HepG2 (cell line): Measurements from ENCODE around the gene ITPRIPL1. TPM values are rescaled to one million over a fixed set of nuclear protein-coding genes. Genes with fewer than 3 reads are reported as not detected.

Source experiments
- ATAC-seq: fragments of 200-7000 bp; cut with Tn5 transposase; 3 replicates; pipeline ENCODE4 v1.9.1; 2020; ENCODE audit warnings: mild to moderate bottlenecking, moderate library complexity
- BruUV-seq: library from RNA; stranded (reverse); fragments of 400-500 nt; replicated peaks from 2 replicates; lab custom pipeline; 2021; lab: Mats Ljungman, UMichigan
- CTCF ChIA-PET: fragments of 300-600 bp; formaldehyde crosslinking; extraction: SDS; loops from one replicate; lab custom pipeline; 2021; ENCODE audit warnings: low total read pairs, inconsistent platforms, low intra/inter-chr PET ratio; lab: Yijun Ruan, JAX
- POLR2A ChIA-PET: fragments of 350-600 bp; sonication (Branson Sonifier 250); formaldehyde crosslinking; loops from one replicate; lab custom pipeline; 2020; ENCODE audit warnings: antibody characterized with exemption, inconsistent platforms; lab: Yijun Ruan, JAX
- DNase-seq: peaks from one replicate; pipeline ENCODE4 v3.0.0-alpha.2; 2015; ENCODE audit warnings: low spot score
- FAIRE-seq: peaks from 3 replicates; lab custom pipeline; 2011; peaks lifted over from hg19 to GRCh38; lab: Jason Lieb, UNC
- H2AFZ ChIP-seq: one replicate; pipeline ENCODE4 v1.6.1; 2011; ENCODE audit warnings: low read length, inconsistent platforms
- H3K27ac ChIP-seq: fragments of 300-600 bp; 3 replicates; pipeline ENCODE4 v1.8.0; 2011; ENCODE audit warnings: mixed run types, mild to moderate bottlenecking, mixed read lengths, low read length, inconsistent platforms; ENCODE audit not compliant: insufficient read depth; ENCODE audit errors: extremely low read length
- H3K27me3 ChIP-seq, 2 experiments: fragments of 200-600 bp in 1 of 2; 2 replicates in 1 of 2; 3 replicates in 1 of 2; pipeline versions ENCODE4 v1.6.0 to v1.8.0; 2011; ENCODE audit warnings: low read length in 2 of 2, mild to moderate bottlenecking in 2 of 2, moderate library complexity in 2 of 2, inconsistent platforms in 1 of 2; ENCODE audit not compliant: insufficient read depth in 2 of 2, control insufficient read depth in 1 of 2
- H3K36me3 ChIP-seq, 2 experiments: fragments of 200-600 bp in 1 of 2; replicated peaks in 1 of 2; 2 replicates in 1 of 2; 3 replicates in 1 of 2; pipeline versions ENCODE4 v1.5.1 to v1.8.0; 2011; ENCODE audit warnings: low read length in 2 of 2, inconsistent platforms in 1 of 2; ENCODE audit not compliant: insufficient read depth in 2 of 2, control insufficient read depth in 1 of 2
- H3K4me1 ChIP-seq: 2 replicates; pipeline ENCODE4 v1.5.1; 2012; ENCODE audit warnings: low read length, inconsistent platforms; ENCODE audit not compliant: insufficient read depth
- H3K4me2 ChIP-seq: 2 replicates; pipeline ENCODE4 v1.6.0; 2011; ENCODE audit warnings: low read depth, low read length, inconsistent platforms
- H3K4me3 ChIP-seq, 3 experiments: fragments of 200-600 bp in 1 of 3; sonication (generic), shearing (Covaris generic) in 1 of 3; replicated peaks in 1 of 3; 2 replicates each; pipeline ENCODE4 v1.5.1; 2011 to 2016; ENCODE audit warnings: low read length in 3 of 3, inconsistent platforms in 2 of 3, low read depth in 2 of 3, mild to moderate bottlenecking in 2 of 3, control low read depth in 1 of 3, mixed read lengths in 1 of 3; ENCODE audit not compliant: insufficient read depth in 1 of 3
- H3K79me2 ChIP-seq: one replicate; pipeline ENCODE4 v1.6.1; 2011; ENCODE audit warnings: low read length, inconsistent platforms; ENCODE audit not compliant: insufficient read depth
- H3K9ac ChIP-seq: 2 replicates; pipeline ENCODE4 v1.6.0; 2011; ENCODE audit warnings: mild to moderate bottlenecking, low read depth, low read length, inconsistent platforms; ENCODE audit not compliant: insufficient read depth
- H3K9me3 ChIP-seq: 2 replicates; pipeline ENCODE4 v1.5.1; 2012; ENCODE audit warnings: mild to moderate bottlenecking, low read length
- H4K20me1 ChIP-seq: 2 replicates; pipeline ENCODE4 v1.6.0; 2011; ENCODE audit warnings: inconsistent platforms, mild to moderate bottlenecking, low read length, moderate library complexity; ENCODE audit not compliant: insufficient read depth
- CBFB ChIP-seq: sonication (generic); formaldehyde crosslinking; IDR thresholded peaks from 2 replicates; pipeline ENCODE4 v1.4.0; 2020; ENCODE audit warnings: missing genetic modification reagents
- CBX5 ChIP-seq: sonication (generic); formaldehyde crosslinking; IDR thresholded peaks from 2 replicates; pipeline ENCODE4 v1.4.0; 2020; ENCODE audit warnings: missing genetic modification reagents, borderline replicate concordance
- GFI1 ChIP-seq: sonication (generic); formaldehyde crosslinking; IDR thresholded peaks from 2 replicates; pipeline ENCODE4 v1.5.0; 2020; ENCODE audit warnings: missing genetic modification reagents, mild to moderate bottlenecking, borderline replicate concordance
- MBD4 ChIP-seq: IDR thresholded peaks from 2 replicates; pipeline ENCODE4 v1.6.1; 2012; ENCODE audit warnings: low read length, inconsistent platforms, borderline replicate concordance
- NCOA1 ChIP-seq: sonication (generic); formaldehyde crosslinking; IDR thresholded peaks from 2 replicates; pipeline ENCODE4 v1.9.0; 2021; ENCODE audit warnings: missing genetic modification reagents
- NFIB ChIP-seq: sonication (generic); formaldehyde crosslinking; IDR thresholded peaks from 2 replicates; pipeline ENCODE4 v1.9.0; 2021; ENCODE audit warnings: missing genetic modification reagents, mild to moderate bottlenecking, borderline replicate concordance
- POLR2A ChIP-seq, 2 experiments: IDR thresholded peaks; 2 replicates each; pipeline ENCODE4 v1.6.1; 2011; ENCODE audit warnings: low read depth in 2 of 2, low read length in 2 of 2, mild to moderate bottlenecking in 1 of 2, moderate library complexity in 1 of 2; ENCODE audit not compliant: insufficient read depth in 1 of 2
- PRMT3 ChIP-seq: sonication (generic); formaldehyde crosslinking; IDR thresholded peaks from 2 replicates; pipeline ENCODE4 v1.8.1; 2022; ENCODE audit warnings: low read depth, mild to moderate bottlenecking, moderate library complexity, missing genetic modification reagents, borderline replicate concordance
- SMARCE1 ChIP-seq: fragments of 450-650 bp; IDR thresholded peaks from 2 replicates; pipeline ENCODE4 v1.6.1; 2017; ENCODE audit warnings: borderline replicate concordance
- SNAI1 ChIP-seq: sonication (generic); formaldehyde crosslinking; IDR thresholded peaks from 2 replicates; pipeline ENCODE4 v1.5.0; 2020; ENCODE audit warnings: mild to moderate bottlenecking, missing genetic modification reagents, borderline replicate concordance
- TAF1 ChIP-seq: sonication (generic); formaldehyde crosslinking; IDR thresholded peaks from 2 replicates; pipeline ENCODE4 v1.4.0; 2020; ENCODE audit warnings: missing genetic modification reagents
- USF2 ChIP-seq, 2 experiments: sonication (generic) in 1 of 2; formaldehyde crosslinking in 1 of 2; IDR thresholded peaks; 2 replicates each; pipeline versions ENCODE4 v1.5.1 to v1.6.1; 2011 to 2020; ENCODE audit warnings: borderline replicate concordance in 1 of 2, low read depth in 1 of 2, low read length in 1 of 2, mild to moderate bottlenecking in 1 of 2, missing genetic modification reagents in 1 of 2, moderate library complexity in 1 of 2
- ZC3H4 ChIP-seq: sonication (generic); formaldehyde crosslinking; IDR thresholded peaks from 2 replicates; pipeline ENCODE4 v1.4.0; 2020; ENCODE audit warnings: missing genetic modification reagents, borderline replicate concordance
- ZNF225 ChIP-seq: sonication (generic); formaldehyde crosslinking; IDR thresholded peaks from 2 replicates; pipeline ENCODE4 v1.4.0; 2020; ENCODE audit warnings: mild to moderate bottlenecking, missing genetic modification reagents
- ZNF282 ChIP-seq: fragments of 450-650 bp; IDR thresholded peaks from 2 replicates; pipeline ENCODE4 v1.6.1; 2018; ENCODE audit not compliant: partially characterized antibody
- ZNF30 ChIP-seq: sonication (generic); formaldehyde crosslinking; IDR thresholded peaks from 2 replicates; pipeline ENCODE4 v1.5.0; 2020; ENCODE audit warnings: mild to moderate bottlenecking, missing genetic modification reagents
- ZNF337 ChIP-seq: sonication (generic); formaldehyde crosslinking; IDR thresholded peaks from 2 replicates; pipeline ENCODE4 v1.5.1; 2020; ENCODE audit warnings: missing genetic modification reagents, low read depth, mild to moderate bottlenecking, borderline replicate concordance
- ZNF34 ChIP-seq: sonication (generic); formaldehyde crosslinking; IDR thresholded peaks from 2 replicates; pipeline ENCODE4 v1.4.0; 2020; ENCODE audit warnings: mild to moderate bottlenecking, missing genetic modification reagents, borderline replicate concordance
- ZNF564 ChIP-seq: sonication (generic); formaldehyde crosslinking; IDR thresholded peaks from 2 replicates; pipeline ENCODE4 v1.8.1; 2023; ENCODE audit warnings: mild to moderate bottlenecking, missing genetic modification reagents
- ZNF567 ChIP-seq: sonication (generic); formaldehyde crosslinking; IDR thresholded peaks from 2 replicates; pipeline ENCODE4 v1.8.1; 2023; ENCODE audit warnings: mild to moderate bottlenecking, missing genetic modification reagents, borderline replicate concordance
- ZNF598 ChIP-seq: sonication (generic); formaldehyde crosslinking; IDR thresholded peaks from 2 replicates; pipeline ENCODE4 v1.5.1; 2020; ENCODE audit warnings: mild to moderate bottlenecking, missing genetic modification reagents, borderline replicate concordance
- ZNF605 ChIP-seq: sonication (generic); formaldehyde crosslinking; IDR thresholded peaks from 2 replicates; pipeline ENCODE4 v1.8.0; 2022; ENCODE audit warnings: mild to moderate bottlenecking, missing genetic modification reagents
- ZNF607 ChIP-seq: sonication (generic); formaldehyde crosslinking; IDR thresholded peaks from 2 replicates; pipeline ENCODE4 v1.5.1; 2020; ENCODE audit warnings: missing genetic modification reagents, mild to moderate bottlenecking, borderline replicate concordance
- WGBS: methylation state at CpG from one replicate; pipeline ENCODE4 v1.1.6; 2017; ENCODE audit warnings: low lambda C conversion rate; 5-methylcytosine and 5-hydroxymethylcytosine counted together
- in situ Hi-C: cut with HindIII; loops from 2 replicates; pipeline ENCODE4 v1.10.0; 2017; ENCODE audit warnings: low pct_unique_long_range_greater_than_20kb; ENCODE audit not compliant: extremely low pct_ligation_motif_present
- intact Hi-C: fragments of 100-400 bp; cut with micrococcal nuclease; formaldehyde crosslinking; loops from one replicate; pipeline ENCODE4 v1.10.0; 2022; ENCODE audit not compliant: unreplicated experiment
- polyA plus RNA-seq, 8 experiments: library from polyadenylated mRNA; depleted of rRNA in 3 of 8; stranded (reverse) in 7 of 8; unstranded in 1 of 8; fragments of >200 nt; fragmentation: Illumina TruSeq in 4 of 8; extraction: Trizol in 4 of 8; gene quantifications; 2 replicates each; pipeline versions ENCODE4 v1.2.1 to v1.2.3, GENCODE V29; 2011 to 2016; ENCODE audit warnings: low read depth in 4 of 8, missing spikeins in 1 of 8, mixed read lengths in 1 of 8; ENCODE audit not compliant: insufficient read depth in 1 of 8
- total RNA-seq, 5 experiments: library from RNA; depleted of rRNA; stranded (reverse); fragments of >200 nt; fragmentation: Illumina TruSeq; extraction: Trizol; gene quantifications; 2 replicates each; pipeline ENCODE4 v1.2.3, GENCODE V29; 2016; ENCODE audit warnings: low read depth in 1 of 5

The ITPRIPL1 gene
- total and polyA plus RNA-seq, 2 of the 13 experiments (the other 11 are each of a cell fraction or from before 2014, with no cell fraction given), result 4.3 to 11.7 TPM

- peak overlapping the region; percentile 85 for H3K9ac ChIP-seq
- WGBS, result 2% methylated on average over 9 of the region's 9 CpGs
- peaks cover 43% of the 10 kb centered on the region for H3K79me2 ChIP-seq
- POLR2A ChIA-PET, result interaction anchor here (0.9 to 4.0 kb wide), 16 partner anchors 10 to 103 kb away, joined by 3 to 45 read pairs (median 5); partner anchors contain the start of genes CIAO1, ITPRIPL1, NCAPH and STARD7
- FAIRE-seq, result no peak
- no peaks in the 10 kb centered on the region for H4K20me1 ChIP-seq
- DNase-seq, result no peak
- ATAC-seq, result 0 out of 3 replicates have a peak, but pooled peaks have one; percentile 3
- in situ Hi-C loops, result no loop called here
- peak overlapping the region; percentile 75 for H3K27ac ChIP-seq
- H2AFZ ChIP-seq, result peak overlapping the region; percentile 8
- H3K27me3 ChIP-seq, result no peaks in the 10 kb centered on the region; a peak in 1 of 5 replicates
- H3K4me2 ChIP-seq, result peak overlapping the region; percentile 89
- TSS peak; percentile 93 for BruUV-seq
- intact Hi-C loops, result loop anchor here (1.0 to 2.0 kb wide), 5 partner anchors 15 to 203 kb away; partner anchors contain the start of genes CIAO1 and ITPRIPL1
- peaks cover 37% of the 10 kb centered on the region for H3K4me1 ChIP-seq
- CTCF ChIA-PET, result interaction anchor here (1.4 kb wide), 1 partner anchor 203 kb away, joined by 4 read pairs; no protein-coding TSS in a partner anchor
- peaks cover 16 to 26% of the 10 kb centered on the region in 2 experiments for H3K36me3 ChIP-seq
- H3K9me3 ChIP-seq, result no peaks in the 10 kb centered on the region
- peak overlapping the region; percentile 79 to 92 (median 91) for H3K4me3 ChIP-seq
- TF ChIP-seq ZNF225 (CRISPR knock-in tag) (0 out of 2 replicates have a peak, but pooled peaks have one; percentile 6), ZNF337 (CRISPR knock-in tag) (0 out of 2 replicates have a peak, but pooled peaks have one; percentile 29), ZNF564 (CRISPR knock-in tag) (0 out of 2 replicates have a peak, but pooled peaks have one; percentile 27), ZNF30 (CRISPR knock-in tag) (0 out of 2 replicates have a peak, but pooled peaks have one; percentile 69), ZC3H4 (0 out of 2 replicates have a peak, but pooled peaks have one; percentile 41), TAF1 (CRISPR knock-in tag) (no peak), USF2 (IDR thresholded peaks at IDR 0.05; ENCODE audit: low read depth, low read length) (no peak), USF2 (CRISPR knock-in tag; IDR thresholded peaks at IDR 0.05; ENCODE audit: borderline replicate concordance) (no peak), ZNF607 (peak; percentile 23; the same call in 1 of the 2 replicates), SNAI1 (CRISPR knock-in tag) (0 out of 2 replicates have a peak, but pooled peaks have one; percentile 13), PRMT3 (CRISPR knock-in tag) (no peak), ZNF282 (no peak), NCOA1 (0 out of 2 replicates have a peak, but pooled peaks have one; percentile 71), ZNF598 (no peak), ZNF34 (no peak), ZNF605 (CRISPR knock-in tag) (peak; percentile 42), NFIB (0 out of 2 replicates have a peak, but pooled peaks have one; percentile 13), CBFB (peak; percentile 34; the same call in 1 of the 2 replicates), POLR2A (IDR thresholded peaks at IDR 0.05; ENCODE audit: insufficient read depth in 1 of 2, low read depth in 2 of 2, low read length in 2 of 2) (no peak), GFI1 (0 out of 2 replicates have a peak, but pooled peaks have one; percentile 21), MBD4 (no peak), CBX5 (no peak), SMARCE1 (no peak), ZNF567 (CRISPR knock-in tag) (0 out of 2 replicates have a peak, but pooled peaks have one; percentile 0)
Observed at GRCh38 chr2:96305979-96306308, 19.2 kb upstream of the ITPRIPL1 start.
